GM12892 (cell line): ENCODE measurements around the gene VIPAS39.

Experiments used
- POLR2A ChIP-seq: IDR thresholded peaks from 2 replicates; pipeline ENCODE4 v1.6.1; 2011; ENCODE audit warnings: low read depth, low read length, control low read depth
- POLR2AphosphoS5 ChIP-seq: IDR thresholded peaks from 2 replicates; pipeline ENCODE4 v1.6.1; 2011; ENCODE audit warnings: low read depth, low read length, control low read depth
- TAF1 ChIP-seq: IDR thresholded peaks from 2 replicates; pipeline ENCODE4 v1.6.1; 2011; ENCODE audit warnings: low read depth, mild to moderate bottlenecking, control low read depth, low read length, borderline replicate concordance

- TF ChIP-seq POLR2AphosphoS5, result no peak
- TF ChIP-seq TAF1, result no peak
- TF ChIP-seq POLR2A, result no peak
These were observed 17.2 kb upstream of the VIPAS39 start for GRCh38 chr14:77474479-77475177.
